Measurements from ENCODE around the gene CCDC9.
"Not testable (repeated sequence)": the region's sequence is repeated elsewhere in the genome, so short reads cannot be mapped to it uniquely, and the experiment has no call there.

Gene CCDC9

GRCh38 chr19:47261946-47262793, 5.8 kb downstream of the CCDC9 start:
- DNase-seq, result not testable (repeated sequence)

- no peak for DNase-seq
Measured at GRCh38 chr19:47264629-47265028, 8.3 kb downstream of the CCDC9 start.

- no peak for DNase-seq
Measured at GRCh38 chr19:47266401-47266941, 10.1 kb downstream of the CCDC9 start.

GRCh38 chr19:47267350-47267759, 11.0 kb downstream of the CCDC9 start:
- no peak for DNase-seq

GRCh38 chr19:47268028-47268427, 11.7 kb downstream of the CCDC9 start:
- DNase-seq, result no peak

GRCh38 chr19:47269596-47269995, 13.3 kb downstream of the CCDC9 start:
- DNase-seq, result no peak

GRCh38 chr19:47270408-47270807, 14.1 kb downstream of the CCDC9 start:
- DNase-seq, result no peak

- DNase-seq, result no peak
Measured at GRCh38 chr19:47271949-47272348, 15.6 kb downstream of the CCDC9 start.

- no peak for DNase-seq
Measured at GRCh38 chr19:47272448-47273312, 16.4 kb downstream of the CCDC9 start.

GRCh38 chr19:47273313-47274070, 17.2 kb downstream of the CCDC9 start:
- peak; percentile 49 for DNase-seq

GRCh38 chr19:47274071-47274890, 18.0 kb downstream of the CCDC9 start, which contains the start of gene INAFM1:
INAFM1 (plus strand) TSS chr19:47274885; CDS start chr19:47274920, 35 bp downstream.
- peak; percentile 94 for DNase-seq

- DNase-seq, result no peak
Measured at GRCh38 chr19:47274891-47275761, 18.8 kb downstream of the CCDC9 start.

GRCh38 chr19:47275791-47276461, 19.6 kb downstream of the CCDC9 start:
- no peak for DNase-seq

- DNase-seq, result not testable (repeated sequence)
Measured at GRCh38 chr19:47276513-47276912, 20.2 kb downstream of the CCDC9 start.

GRCh38 chr19:47280183-47280797, 24.0 kb downstream of the CCDC9 start:
- no peak for DNase-seq

GRCh38 chr19:47283405-47284059, 27.2 kb downstream of the CCDC9 start:
- DNase-seq, result no peak

- DNase-seq, result peak; percentile 62
Measured at GRCh38 chr19:47284324-47284899, 28.1 kb downstream of the CCDC9 start.

GRCh38 chr19:47296036-47296435, 39.7 kb downstream of the CCDC9 start:
- DNase-seq, result peak; percentile 63

GRCh38 chr19:47300867-47301266, 44.5 kb downstream of the CCDC9 start:
- not testable (repeated sequence) for DNase-seq
